ENCODE results near the gene PDE4D.

GRCh38 chr5:59079622-59080620 lies 813.6 kb downstream of the PDE4D start:
- TF ChIP-seq CTCF (optimal IDR thresholded peaks at IDR 0.05 in 1 of 3, IDR thresholded peaks at IDR 0.05 in 1 of 3, conservative IDR thresholded peaks at IDR 0.05 in 1 of 3; ENCODE audit: extremely low read depth in 1 of 3, insufficient read depth in 2 of 3, low read length in 3 of 3), result no peak
- no peak for TF ChIP-seq EZH2 (IDR thresholded peaks at IDR 0.05; ENCODE audit: low read length)
